Natural killer cell treated with Interleukin-12 subunit alpha and Interleukin-12 subunit beta and Interleukin-15 and Interleukin-18, amount 100 ng/mL, for 72 hours (primary cell): ENCODE data around the gene ATP1A4. TPM values are rescaled to one million over a fixed set of nuclear protein-coding genes. Genes with fewer than 3 reads are reported as not detected.

Experiments used
- total RNA-seq, 2 donors: library from RNA; stranded (reverse); gene quantifications; one replicate each; pipeline ENCODE4 v1.2.3, GENCODE V29; 2022

The ATP1A4 gene
- total RNA-seq, 2 donors from 2014 or later, result not detected

Other genes starting within 250 kb of the ATP1A4 start
- gene TAGLN2, start 226.1 kb upstream of the ATP1A4 start, total RNA-seq, result 100 to 1,000 TPM; 239 to 375 TPM
- gene IGSF9, start 206.0 kb upstream of the ATP1A4 start, total RNA-seq, result not detected
- not detected for gene SLAMF9, start 197.4 kb upstream of the ATP1A4 start, total RNA-seq
- gene PIGM, start 119.6 kb upstream of the ATP1A4 start, total RNA-seq, result 1 to 10 TPM; 4.9 to 5.6 TPM
- gene KCNJ10, start 81.4 kb upstream of the ATP1A4 start, total RNA-seq, result under 1 TPM in 1 of 2 donors, not detected in 1; 0.50 TPM
- gene KCNJ9, start 70.1 kb upstream of the ATP1A4 start, total RNA-seq, result not detected
- 10 to 100 TPM; 20.6 to 25.8 TPM for gene IGSF8, start 53.0 kb upstream of the ATP1A4 start, total RNA-seq
- gene ATP1A2, start 35.8 kb upstream of the ATP1A4 start, total RNA-seq, result not detected
- not detected for gene CASQ1, start 39.0 kb downstream of the ATP1A4 start, total RNA-seq
- gene PEA15, start 53.8 kb downstream of the ATP1A4 start, total RNA-seq, result 10 to 100 TPM; 55.7 to 63.3 TPM
- gene DCAF8, start 110.9 kb downstream of the ATP1A4 start, total RNA-seq, result 100 to 1,000 TPM in 1 of 2 donors, 10 to 100 TPM in 1; 86.3 to 115 TPM
- 10 to 100 TPM; 38.7 to 69.8 TPM for gene PEX19, start 133.5 kb downstream of the ATP1A4 start, total RNA-seq
- 100 to 1,000 TPM; 221 to 231 TPM for gene COPA, start 191.6 kb downstream of the ATP1A4 start, total RNA-seq
- 10 to 100 TPM; 92.5 to 95.9 TPM for gene NCSTN, start 191.8 kb downstream of the ATP1A4 start, total RNA-seq
- 1 to 10 TPM; 1.2 to 2.0 TPM for gene NHLH1, start 215.5 kb downstream of the ATP1A4 start, total RNA-seq
- not detected for gene VANGL2, start 249.0 kb downstream of the ATP1A4 start, total RNA-seq